C4-2B (cell line): ENCODE measurements around the gene PDE4D.

Experiments used
- CTCF ChIP-seq: fragments of 450-650 bp; conservative IDR thresholded peaks from 2 replicates; pipeline ENCODE4 v1.5.1; 2017; ENCODE audit warnings: mild to moderate bottlenecking
- ZFX ChIP-seq: fragments of 450-650 bp; IDR thresholded peaks from 2 replicates; pipeline ENCODE4 v1.6.1; 2017

- TF ChIP-seq CTCF, result no peak
- TF ChIP-seq ZFX, result no peak
Observed at GRCh38 chr5:59246882-59247281, 646.6 kb downstream of the PDE4D start.
